Panc1 (cell line): ENCODE data around the gene RBMS1. TPM values are rescaled to one million over a fixed set of nuclear protein-coding genes. Genes with fewer than 3 reads are reported as not detected.
A peak's percentile ranks its signal among the peaks of the same experiment; 100 is the strongest.

ENCODE experiments used
- ATAC-seq: fragments of 200-7000 bp; cut with Tn5 transposase; 2 replicates; pipeline ENCODE4 v1.9.1; 2020; ENCODE audit warnings: mild to moderate bottlenecking, moderate library complexity
- BruUV-seq: library from RNA; stranded (reverse); fragments of 400-500 nt; replicated peaks from 2 replicates; lab custom pipeline; 2021; lab: Mats Ljungman, UMichigan
- CTCF ChIA-PET: fragments of 300-600 bp; sonication (Branson Sonifier 250); formaldehyde crosslinking; loops from one replicate; lab custom pipeline; 2022; ENCODE audit warnings: antibody characterized with exemption; lab: Charles Lee
- POLR2A ChIA-PET: fragments of 300-600 bp; sonication (Branson Sonifier 250); formaldehyde crosslinking; loops from one replicate; lab custom pipeline; 2022; ENCODE audit warnings: antibody characterized with exemption; lab: Charles Lee
- DNase-seq: peaks from one replicate; pipeline ENCODE4 v3.0.0-alpha.2; 2010; ENCODE audit warnings: low read depth, low spot score
- H3K27ac ChIP-seq: 2 replicates; pipeline ENCODE4 v1.5.1; 2011; ENCODE audit warnings: mild to moderate bottlenecking, low read length, inconsistent platforms
- H3K27me3 ChIP-seq: fragments of 200-500 bp; sonication (Bioruptor generic); 2 replicates; pipeline ENCODE4 v1.6.0; 2014; ENCODE audit warnings: low read length, inconsistent platforms; ENCODE audit not compliant: control insufficient read depth, insufficient read depth
- H3K36me3 ChIP-seq: fragments of 200-500 bp; sonication (Bioruptor generic); 2 replicates; pipeline ENCODE4 v1.5.1; 2014; ENCODE audit warnings: inconsistent platforms, mild to moderate bottlenecking, low read length, moderate library complexity; ENCODE audit not compliant: control insufficient read depth, insufficient read depth
- H3K4me1 ChIP-seq: 2 replicates; pipeline ENCODE4 v1.5.1; 2011; ENCODE audit warnings: inconsistent platforms, mild to moderate bottlenecking, low read length, moderate library complexity; ENCODE audit not compliant: control insufficient read depth, insufficient read depth
- H3K4me3 ChIP-seq, 2 experiments: 2 replicates each; pipeline ENCODE4 v1.5.1; 2011 to 2012; ENCODE audit warnings: low read depth in 2 of 2, low read length in 2 of 2, mild to moderate bottlenecking in 2 of 2, inconsistent platforms in 1 of 2, moderate library complexity in 1 of 2
- H3K9me3 ChIP-seq: fragments of 200-500 bp; sonication (Bioruptor generic); 2 replicates; pipeline ENCODE4 v1.5.1; 2014; ENCODE audit warnings: low read depth, mild to moderate bottlenecking, inconsistent platforms, low read length, moderate library complexity; ENCODE audit not compliant: control insufficient read depth, insufficient read depth
- POLR2AphosphoS5 ChIP-seq: IDR thresholded peaks from 2 replicates; pipeline ENCODE4 v1.6.1; 2012; ENCODE audit warnings: mild to moderate bottlenecking, low read depth, low read length, moderate library complexity
- SIN3A ChIP-seq: IDR thresholded peaks from 2 replicates; pipeline ENCODE4 v1.6.1; 2012; ENCODE audit warnings: low read depth, mild to moderate bottlenecking, low read length, moderate library complexity, borderline replicate concordance; ENCODE audit not compliant: insufficient read depth
- TCF7L2 ChIP-seq: IDR thresholded peaks from 2 replicates; pipeline ENCODE4 v1.6.1; 2011; ENCODE audit warnings: mild to moderate bottlenecking, low read depth, low read length, inconsistent platforms
- in situ Hi-C: cut with HindIII; loops from 2 replicates; pipeline ENCODE4 v1.10.0; 2016; ENCODE audit warnings: low sequenced_read_pairs, low pct_unique_long_range_greater_than_20kb
- intact Hi-C: fragments of 100-400 bp; cut with micrococcal nuclease; formaldehyde crosslinking; loops from one replicate; pipeline ENCODE4 v1.10.0; 2022; ENCODE audit not compliant: unreplicated experiment
- total RNA-seq: library from RNA; stranded (reverse); gene quantifications from one replicate; pipeline ENCODE4 v1.2.1, GENCODE V29; 2021; ENCODE audit not compliant: unreplicated experiment
- TF ChIP-seq, protein P1 (sequence below), 2 experiments: IDR thresholded peaks; 2 replicates each; pipeline ENCODE4 v1.6.1; 2011 to 2012; ENCODE audit warnings: low read depth in 2 of 2, control low read depth in 1 of 2, low read length in 1 of 2, mild to moderate bottlenecking in 1 of 2, moderate library complexity in 1 of 2; ENCODE audit not compliant: insufficient read depth in 1 of 2
- TF ChIP-seq, protein P2 (sequence below): fragments of 450-650 bp; IDR thresholded peaks from 2 replicates; pipeline ENCODE4 v1.5.1; 2017; ENCODE audit warnings: mild to moderate bottlenecking

The RBMS1 gene
- total RNA-seq, 1 experiment from 2014 or later: 67.0 TPM

- CTCF ChIA-PET: interaction anchor here (0.7 to 1.1 kb wide), 3 partner anchors 18 to 142 kb away, joined by 4 to 5 read pairs (median 5); no protein-coding TSS in a partner anchor
- POLR2A ChIA-PET: no interaction called here
- in situ Hi-C loops (no loop called here), intact Hi-C loops (no loop called here)
- DNase-seq (no peak), ATAC-seq (no peak)
- H3K4me3 ChIP-seq: no peak overlapping the region
- TF ChIP-seq, protein P1, sequence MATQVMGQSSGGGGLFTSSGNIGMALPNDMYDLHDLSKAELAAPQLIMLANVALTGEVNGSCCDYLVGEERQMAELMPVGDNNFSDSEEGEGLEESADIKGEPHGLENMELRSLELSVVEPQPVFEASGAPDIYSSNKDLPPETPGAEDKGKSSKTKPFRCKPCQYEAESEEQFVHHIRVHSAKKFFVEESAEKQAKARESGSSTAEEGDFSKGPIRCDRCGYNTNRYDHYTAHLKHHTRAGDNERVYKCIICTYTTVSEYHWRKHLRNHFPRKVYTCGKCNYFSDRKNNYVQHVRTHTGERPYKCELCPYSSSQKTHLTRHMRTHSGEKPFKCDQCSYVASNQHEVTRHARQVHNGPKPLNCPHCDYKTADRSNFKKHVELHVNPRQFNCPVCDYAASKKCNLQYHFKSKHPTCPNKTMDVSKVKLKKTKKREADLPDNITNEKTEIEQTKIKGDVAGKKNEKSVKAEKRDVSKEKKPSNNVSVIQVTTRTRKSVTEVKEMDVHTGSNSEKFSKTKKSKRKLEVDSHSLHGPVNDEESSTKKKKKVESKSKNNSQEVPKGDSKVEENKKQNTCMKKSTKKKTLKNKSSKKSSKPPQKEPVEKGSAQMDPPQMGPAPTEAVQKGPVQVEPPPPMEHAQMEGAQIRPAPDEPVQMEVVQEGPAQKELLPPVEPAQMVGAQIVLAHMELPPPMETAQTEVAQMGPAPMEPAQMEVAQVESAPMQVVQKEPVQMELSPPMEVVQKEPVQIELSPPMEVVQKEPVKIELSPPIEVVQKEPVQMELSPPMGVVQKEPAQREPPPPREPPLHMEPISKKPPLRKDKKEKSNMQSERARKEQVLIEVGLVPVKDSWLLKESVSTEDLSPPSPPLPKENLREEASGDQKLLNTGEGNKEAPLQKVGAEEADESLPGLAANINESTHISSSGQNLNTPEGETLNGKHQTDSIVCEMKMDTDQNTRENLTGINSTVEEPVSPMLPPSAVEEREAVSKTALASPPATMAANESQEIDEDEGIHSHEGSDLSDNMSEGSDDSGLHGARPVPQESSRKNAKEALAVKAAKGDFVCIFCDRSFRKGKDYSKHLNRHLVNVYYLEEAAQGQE (IDR thresholded peaks at IDR 0.05; ENCODE audit: insufficient read depth in 1 of 2, low read depth in 2 of 2, low read length in 1 of 2): no peak
- TF ChIP-seq, protein P2, sequence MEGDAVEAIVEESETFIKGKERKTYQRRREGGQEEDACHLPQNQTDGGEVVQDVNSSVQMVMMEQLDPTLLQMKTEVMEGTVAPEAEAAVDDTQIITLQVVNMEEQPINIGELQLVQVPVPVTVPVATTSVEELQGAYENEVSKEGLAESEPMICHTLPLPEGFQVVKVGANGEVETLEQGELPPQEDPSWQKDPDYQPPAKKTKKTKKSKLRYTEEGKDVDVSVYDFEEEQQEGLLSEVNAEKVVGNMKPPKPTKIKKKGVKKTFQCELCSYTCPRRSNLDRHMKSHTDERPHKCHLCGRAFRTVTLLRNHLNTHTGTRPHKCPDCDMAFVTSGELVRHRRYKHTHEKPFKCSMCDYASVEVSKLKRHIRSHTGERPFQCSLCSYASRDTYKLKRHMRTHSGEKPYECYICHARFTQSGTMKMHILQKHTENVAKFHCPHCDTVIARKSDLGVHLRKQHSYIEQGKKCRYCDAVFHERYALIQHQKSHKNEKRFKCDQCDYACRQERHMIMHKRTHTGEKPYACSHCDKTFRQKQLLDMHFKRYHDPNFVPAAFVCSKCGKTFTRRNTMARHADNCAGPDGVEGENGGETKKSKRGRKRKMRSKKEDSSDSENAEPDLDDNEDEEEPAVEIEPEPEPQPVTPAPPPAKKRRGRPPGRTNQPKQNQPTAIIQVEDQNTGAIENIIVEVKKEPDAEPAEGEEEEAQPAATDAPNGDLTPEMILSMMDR: peak; percentile 76; the same call in 1 of the 2 replicates
- no peaks in the 10 kb centered on the region; the same call in 1 of the 2 replicates for H3K4me1 ChIP-seq
- no peaks in the 10 kb centered on the region for H3K9me3 ChIP-seq
- H3K27me3 ChIP-seq: no peaks in the 10 kb centered on the region
- H3K27ac ChIP-seq: peak overlapping the region; percentile 65; the same call in 1 of the 2 replicates
- H3K36me3 ChIP-seq: no peaks in the 10 kb centered on the region
- no TSS peak for BruUV-seq
Observed at GRCh38 chr2:160252278-160252887, 241.2 kb downstream of the RBMS1 start.

DNA sequence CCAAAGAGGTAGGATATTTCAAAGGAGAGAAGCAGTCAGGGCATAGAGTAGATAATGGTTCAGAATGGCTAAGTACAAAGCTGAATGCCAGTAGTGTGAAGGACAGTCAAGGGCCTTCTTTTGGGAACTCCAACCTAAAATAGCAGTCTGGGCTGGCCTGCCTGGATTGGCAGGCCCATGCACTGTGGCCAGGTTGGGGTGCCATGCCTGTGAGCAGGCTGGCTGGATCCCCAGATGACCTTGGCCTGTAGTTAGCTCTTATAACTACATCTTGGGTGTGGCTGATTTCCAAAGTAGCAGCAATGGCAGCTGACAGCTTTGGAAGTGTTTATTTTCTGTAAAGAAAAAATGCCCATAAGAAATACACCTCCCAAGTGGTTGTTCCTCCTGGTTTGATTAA is 242.0 kb downstream of the RBMS1 start:
- no TSS peak for BruUV-seq
- Histone ChIP-seq H3K4me3 (no peak overlapping the region), H3K4me1 (no peaks in the 10 kb centered on the region; the same call in 1 of the 2 replicates), H3K27ac (peak overlapping the region; percentile 65; the same call in 1 of the 2 replicates), H3K36me3 (no peaks in the 10 kb centered on the region), H3K27me3 (no peaks in the 10 kb centered on the region), H3K9me3 (no peaks in the 10 kb centered on the region)
- ATAC-seq (no peak), DNase-seq (no peak)
- ChIA-PET CTCF (interaction anchor here (0.7 to 1.1 kb wide), 3 partner anchors 18 to 141 kb away, joined by 4 to 5 read pairs (median 5); no protein-coding TSS in a partner anchor), POLR2A (no interaction called here)
- in situ Hi-C loops (no loop called here), intact Hi-C loops (no loop called here)
- TF ChIP-seq, protein P2: no peak
- TF ChIP-seq, protein P1 (IDR thresholded peaks at IDR 0.05; ENCODE audit: insufficient read depth in 1 of 2, low read depth in 2 of 2, low read length in 1 of 2): no peak
- no peak for TF ChIP-seq POLR2AphosphoS5
- TF ChIP-seq TCF7L2: no peak
- no peak for TF ChIP-seq SIN3A
